Keratinocyte (primary cell): Measurements from ENCODE around the gene ANAPC5.

Source experiments
- EZH2 ChIP-seq: IDR thresholded peaks from one replicate; pipeline ENCODE4 v1.6.1; 2012; ENCODE audit warnings: inconsistent platforms, mild to moderate bottlenecking, low read length, moderate library complexity
- TF ChIP-seq, protein P1 (sequence below), 3 experiments: IDR thresholded peaks in 1 of 3; conservative IDR thresholded peaks in 1 of 3; optimal IDR thresholded peaks in 1 of 3; 2 replicates in 2 of 3; 3 replicates in 1 of 3; pipeline versions ENCODE3 to v1.5.1; 2011; ENCODE audit warnings: low read length in 3 of 3, mild to moderate bottlenecking in 3 of 3, moderate library complexity in 2 of 3, control low read depth in 1 of 3, inconsistent platforms in 1 of 3; ENCODE audit not compliant: insufficient read depth in 2 of 3; ENCODE audit errors: extremely low read depth in 1 of 3

GRCh38 chr12:121273364-121273896, 78.8 kb downstream of the ANAPC5 start:
- TF ChIP-seq, protein P1, sequence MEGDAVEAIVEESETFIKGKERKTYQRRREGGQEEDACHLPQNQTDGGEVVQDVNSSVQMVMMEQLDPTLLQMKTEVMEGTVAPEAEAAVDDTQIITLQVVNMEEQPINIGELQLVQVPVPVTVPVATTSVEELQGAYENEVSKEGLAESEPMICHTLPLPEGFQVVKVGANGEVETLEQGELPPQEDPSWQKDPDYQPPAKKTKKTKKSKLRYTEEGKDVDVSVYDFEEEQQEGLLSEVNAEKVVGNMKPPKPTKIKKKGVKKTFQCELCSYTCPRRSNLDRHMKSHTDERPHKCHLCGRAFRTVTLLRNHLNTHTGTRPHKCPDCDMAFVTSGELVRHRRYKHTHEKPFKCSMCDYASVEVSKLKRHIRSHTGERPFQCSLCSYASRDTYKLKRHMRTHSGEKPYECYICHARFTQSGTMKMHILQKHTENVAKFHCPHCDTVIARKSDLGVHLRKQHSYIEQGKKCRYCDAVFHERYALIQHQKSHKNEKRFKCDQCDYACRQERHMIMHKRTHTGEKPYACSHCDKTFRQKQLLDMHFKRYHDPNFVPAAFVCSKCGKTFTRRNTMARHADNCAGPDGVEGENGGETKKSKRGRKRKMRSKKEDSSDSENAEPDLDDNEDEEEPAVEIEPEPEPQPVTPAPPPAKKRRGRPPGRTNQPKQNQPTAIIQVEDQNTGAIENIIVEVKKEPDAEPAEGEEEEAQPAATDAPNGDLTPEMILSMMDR (optimal IDR thresholded peaks at IDR 0.05 in 1 of 3, IDR thresholded peaks at IDR 0.05 in 1 of 3, conservative IDR thresholded peaks at IDR 0.05 in 1 of 3; ENCODE audit: extremely low read depth in 1 of 3, insufficient read depth in 2 of 3, low read length in 3 of 3) = no peak
- TF ChIP-seq EZH2 = no peak
